ENCODE data around the gene PIMREG. TPM values are rescaled to one million over a fixed set of nuclear protein-coding genes. Genes with fewer than 3 reads are reported as not detected.

PIMREG gene
- total and polyA plus RNA-seq, 3 donors from 2014 or later, result 0.73 to 1.8 (median 1.3) TPM

GRCh38 chr17:6485646-6486412 lies 41.6 kb downstream of the PIMREG start:
- no peak for DNase-seq
- WGBS, 2 donors, result 79 to 84% methylated on average over 5 of the region's 5 CpGs
- no peak overlapping the region for H3K4me3 ChIP-seq
- H3K4me1 ChIP-seq, result peaks cover 20% of the 10 kb centered on the region
- H3K9me3 ChIP-seq, result no peaks in the 10 kb centered on the region
- no peak for TF ChIP-seq CTCF (IDR thresholded peaks at IDR 0.05)
- TF ChIP-seq POLR2A (IDR thresholded peaks at IDR 0.05), result no peak
- no peaks in the 10 kb centered on the region for H3K27me3 ChIP-seq
- no peak overlapping the region for H3K27ac ChIP-seq
- intact Hi-C loops (cut with DNase I; ENCODE audit: low total_unique reads), result no loop called here
- no peaks in the 10 kb centered on the region for H3K36me3 ChIP-seq (ENCODE audit: low read depth, missing control alignments)

- Histone ChIP-seq H3K4me1 (peaks cover 20% of the 10 kb centered on the region), H3K4me3 (no peak overlapping the region), H3K27me3 (no peaks in the 10 kb centered on the region), H3K36me3 (ENCODE audit: low read depth, missing control alignments) (no peaks in the 10 kb centered on the region), H3K9me3 (no peaks in the 10 kb centered on the region), H3K27ac (peak overlapping the region in 1 of 2 donors; percentile 10)
- intact Hi-C loops (cut with DNase I; ENCODE audit: low total_unique reads), result no loop called here
- DNase-seq, result peak; percentile 93
- WGBS, 2 donors, result 53 to 57% methylated on average over 3 to 13 of the region's 13 CpGs
- TF ChIP-seq CTCF (IDR thresholded peaks at IDR 0.05) (no peak), POLR2A (IDR thresholded peaks at IDR 0.05) (no peak)
Measured at GRCh38 chr17:6487251-6488007, 43.2 kb downstream of the PIMREG start.

GRCh38 chr17:6488008-6488539 lies 43.8 kb downstream of the PIMREG start:
- DNase-seq, result no peak
- intact Hi-C loops (cut with DNase I; ENCODE audit: low total_unique reads), result no loop called here
- H3K36me3 ChIP-seq (ENCODE audit: low read depth, missing control alignments), result no peaks in the 10 kb centered on the region
- TF ChIP-seq POLR2A (IDR thresholded peaks at IDR 0.05), result no peak
- no peak for TF ChIP-seq CTCF (IDR thresholded peaks at IDR 0.05)
- no peaks in the 10 kb centered on the region for H3K9me3 ChIP-seq
- 63 to 73% methylated on average over 6 of the region's 6 CpGs for WGBS, 2 donors
- no peaks in the 10 kb centered on the region for H3K27me3 ChIP-seq
- no peak overlapping the region for H3K4me3 ChIP-seq
- H3K4me1 ChIP-seq, result peaks cover 22% of the 10 kb centered on the region
- peak overlapping the region in 1 of 2 donors; percentile 10 for H3K27ac ChIP-seq

- TF ChIP-seq POLR2A (IDR thresholded peaks at IDR 0.05) (no peak), CTCF (IDR thresholded peaks at IDR 0.05) (no peak)
- no peaks in the 10 kb centered on the region for H3K9me3 ChIP-seq
- intact Hi-C loops (cut with DNase I; ENCODE audit: low total_unique reads), result no loop called here
- DNase-seq, result peak; percentile 80
- H3K27ac ChIP-seq, result no peak overlapping the region
- WGBS, 2 donors, result 41 to 67% methylated on average over 6 of the region's 6 CpGs
- no peaks in the 10 kb centered on the region for H3K36me3 ChIP-seq (ENCODE audit: low read depth, missing control alignments)
- no peak overlapping the region for H3K4me3 ChIP-seq
- peaks cover 25% of the 10 kb centered on the region for H3K4me1 ChIP-seq
- H3K27me3 ChIP-seq, result no peaks in the 10 kb centered on the region
Measured at GRCh38 chr17:6489016-6489550, 44.8 kb downstream of the PIMREG start.
